Hematopoietic multipotent progenitor cell treated with erythropoietin and hydrocortisone succinate and interleukin-3 and kit ligand, for 8 days (in vitro differentiated cells): ENCODE data around the gene NAV3.
"Not testable (repeated sequence)": the region's sequence is repeated elsewhere in the genome, so short reads cannot be mapped to it uniquely, and the experiment has no call there.

Source experiments
- DNase-seq: peaks from one replicate; pipeline ENCODE4 v3.0.0-alpha.2; 2015

Gene NAV3

DNA sequence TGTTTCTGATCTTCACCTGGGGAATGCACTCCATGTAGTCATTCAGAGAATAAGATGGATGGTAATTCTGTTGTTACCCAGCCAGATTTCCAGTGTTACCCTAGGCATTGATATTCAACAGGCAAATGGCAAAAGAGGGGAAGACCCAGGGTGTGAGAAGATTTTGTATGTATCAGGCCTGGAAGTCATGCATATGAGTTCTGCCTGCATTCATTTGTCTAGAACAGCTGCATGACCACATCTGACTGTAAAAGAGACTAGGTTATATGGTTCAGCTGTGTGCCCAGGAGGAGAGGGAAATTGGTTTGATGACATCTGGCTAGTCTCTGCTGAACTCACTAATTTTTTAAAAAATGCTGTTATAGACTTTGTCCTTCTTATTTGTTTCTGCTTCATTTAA, 224.9 kb downstream of the NAV3 start:
- DNase-seq = no peak

DNA sequence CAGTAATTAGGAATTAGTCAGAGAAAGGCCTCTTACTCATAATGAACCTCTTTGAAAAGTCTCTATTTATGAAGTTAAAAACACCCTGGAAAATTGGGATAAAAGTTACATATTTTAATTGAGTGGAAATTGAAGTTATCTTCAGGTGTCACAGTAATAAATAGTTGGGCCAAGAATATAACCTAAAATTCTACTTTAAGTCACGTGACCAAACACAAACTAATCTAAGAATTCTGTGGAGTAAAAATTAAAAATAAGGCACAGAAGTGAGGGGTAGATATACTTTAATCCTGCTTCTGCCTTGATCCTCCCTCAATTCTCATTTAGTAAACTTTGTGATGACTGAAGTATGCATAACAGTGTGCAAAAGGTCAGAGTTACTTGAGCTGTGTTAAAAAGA, 226.4 kb downstream of the NAV3 start:
- DNase-seq = no peak

- DNase-seq = no peak
These were observed 229.5 kb downstream of the NAV3 start for GRCh38 chr12:78060186-78060585.

DNA sequence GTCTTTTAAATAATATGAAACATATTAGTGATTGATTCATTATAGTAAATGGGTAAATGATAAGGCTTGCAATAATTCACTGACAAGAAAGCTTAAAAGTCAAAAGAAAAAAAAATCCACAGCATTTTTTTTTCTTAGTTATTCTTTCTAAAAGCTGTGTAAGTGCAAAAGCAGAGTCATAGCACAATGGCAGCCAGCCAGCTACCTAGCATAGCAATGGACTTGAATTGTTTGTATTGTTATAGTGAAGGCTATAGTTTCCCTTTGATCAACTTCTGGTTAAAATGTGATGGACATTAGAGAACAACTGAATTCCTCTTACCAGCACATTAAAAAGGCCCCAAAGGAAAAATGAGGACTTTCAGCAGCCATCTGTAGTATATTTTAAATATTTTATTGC, 232.1 kb downstream of the NAV3 start:
- no peak for DNase-seq

- DNase-seq = no peak
These were observed 251.1 kb downstream of the NAV3 start for GRCh38 chr12:78081590-78082314.

DNA sequence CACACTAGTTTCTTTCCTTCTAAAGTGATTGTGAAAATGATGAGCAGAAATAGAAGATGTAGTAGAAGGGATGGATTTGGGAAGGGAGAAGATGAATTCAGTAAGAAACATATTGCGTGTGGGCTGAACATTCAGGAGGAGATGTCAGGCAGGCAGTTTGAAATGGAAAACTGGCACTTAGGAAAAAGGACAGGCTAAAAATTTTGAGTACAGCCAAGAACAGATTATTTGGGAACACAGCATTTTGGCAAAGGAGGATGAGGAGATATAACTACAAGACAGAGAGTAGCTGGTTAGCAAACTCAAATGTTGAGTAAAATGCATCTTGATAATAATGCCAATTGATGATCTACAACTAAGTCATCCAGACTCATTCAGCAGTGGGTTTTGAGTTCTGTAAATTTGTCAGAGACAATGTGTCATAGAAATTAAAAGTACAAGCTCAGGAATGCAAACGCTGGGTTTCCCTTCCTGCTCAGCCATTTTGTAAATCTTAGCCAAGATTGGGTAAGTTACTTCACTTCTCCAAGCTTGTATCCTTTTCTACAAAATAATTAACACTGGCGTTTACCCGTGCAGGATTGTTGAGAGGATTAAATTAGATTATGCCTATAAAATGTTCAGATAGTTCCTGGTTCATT, 255.0 kb downstream of the NAV3 start:
- no peak for DNase-seq

DNA sequence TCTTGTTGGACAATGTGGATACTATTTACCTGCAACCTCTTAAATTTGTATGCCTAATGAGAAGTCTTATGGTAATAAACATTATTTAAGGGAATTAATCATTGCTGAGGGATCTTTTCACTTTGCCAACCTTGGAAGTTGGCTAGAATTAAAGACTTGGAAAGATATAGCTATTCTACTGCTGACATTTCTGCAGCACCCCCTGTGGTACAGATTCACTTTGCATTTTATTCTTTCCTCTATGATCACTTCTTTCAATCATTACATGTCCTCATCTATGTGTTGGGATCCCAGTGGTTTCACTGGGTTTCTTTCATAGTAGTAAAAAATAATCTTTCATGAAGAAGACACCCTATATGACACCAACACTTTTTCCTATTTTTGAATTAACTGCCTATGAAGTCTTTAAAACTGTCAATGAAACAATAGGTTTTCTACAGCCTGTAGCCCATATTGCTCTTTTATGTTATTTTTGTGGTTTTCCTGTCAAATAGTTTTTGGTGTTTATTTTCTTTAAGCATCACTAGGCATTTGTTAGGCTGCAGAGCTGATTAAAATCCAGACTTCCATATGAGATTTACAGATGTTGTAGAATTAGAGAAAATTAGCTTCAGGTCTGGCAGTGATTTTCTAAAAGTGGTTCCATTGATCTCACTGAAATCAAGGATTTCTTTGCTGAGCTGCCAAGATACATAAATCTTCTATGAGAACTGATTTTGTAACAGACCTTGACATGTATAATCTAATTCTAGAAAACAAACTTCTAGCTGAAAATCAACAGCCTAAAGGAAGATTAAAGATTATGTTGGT, 256.1 kb downstream of the NAV3 start:
- DNase-seq = no peak

GRCh38 chr12:78087363-78087675, 256.6 kb downstream of the NAV3 start:
- DNase-seq = no peak

DNA sequence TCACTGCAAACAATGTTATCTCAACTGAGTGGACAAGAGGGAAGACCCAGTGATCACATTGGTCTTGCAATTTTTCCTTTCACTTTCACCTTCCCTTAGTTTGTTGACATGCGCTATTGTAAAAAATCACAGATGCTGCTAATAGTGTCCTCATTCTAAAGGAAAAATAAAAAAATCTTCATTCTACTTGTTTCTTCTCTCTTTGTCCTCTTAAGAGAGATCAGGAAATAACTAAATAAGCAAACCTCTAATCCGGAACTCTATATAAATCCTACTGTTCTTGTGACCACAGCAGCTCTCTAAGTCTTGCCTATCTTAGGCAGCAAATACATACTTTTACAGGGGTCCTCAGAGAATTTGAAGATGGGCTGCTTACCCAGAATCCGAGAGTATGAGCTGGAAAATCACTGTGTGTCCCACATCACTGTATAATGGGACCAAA, 257.7 kb downstream of the NAV3 start:
- no peak for DNase-seq

GRCh38 chr12:78090266-78090665, 259.6 kb downstream of the NAV3 start:
- DNase-seq = no peak

GRCh38 chr12:78095623-78096022, 264.9 kb downstream of the NAV3 start:
- no peak for DNase-seq

- no peak for DNase-seq
These were observed 266.4 kb downstream of the NAV3 start for GRCh38 chr12:78096909-78097597.

- no peak for DNase-seq
These were observed 269.1 kb downstream of the NAV3 start for GRCh38 chr12:78099806-78100205.

- no peak for DNase-seq
These were observed 270.6 kb downstream of the NAV3 start for GRCh38 chr12:78101113-78101876.

DNA sequence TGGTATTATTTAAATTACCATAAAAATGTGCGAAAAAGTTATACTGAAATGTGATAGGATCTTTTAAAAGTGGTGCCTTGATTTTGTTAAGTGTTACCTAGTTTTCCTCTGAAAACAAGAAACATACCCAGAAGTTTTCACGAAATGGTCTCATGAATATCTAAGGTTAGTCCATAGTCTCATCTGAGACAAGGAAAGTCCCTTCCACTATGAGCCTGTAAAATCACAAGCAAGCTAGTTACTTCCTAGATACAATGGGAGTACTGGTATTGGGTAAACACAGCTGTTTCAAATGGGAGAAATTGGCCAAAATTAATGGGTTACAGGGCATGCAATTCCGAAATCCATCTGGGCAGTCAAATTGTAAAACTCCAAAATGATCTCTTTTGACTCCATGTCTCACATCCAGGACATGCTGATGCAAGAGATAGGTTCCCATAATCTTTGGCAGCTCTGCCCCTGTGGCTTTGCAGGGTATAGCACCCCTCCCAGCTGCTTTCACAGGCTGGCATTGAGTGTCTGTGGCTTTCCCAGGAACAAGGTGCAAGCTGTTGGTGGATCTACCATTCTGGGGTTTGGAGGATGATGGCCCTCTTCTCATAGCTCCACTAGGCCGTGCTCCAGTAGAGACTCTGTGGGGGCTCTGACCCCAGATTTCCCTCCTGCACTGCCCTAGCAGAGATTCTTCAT, 271.4 kb downstream of the NAV3 start:
- DNase-seq = no peak

GRCh38 chr12:78102801-78103200, 272.1 kb downstream of the NAV3 start:
- DNase-seq = not testable (repeated sequence)

- DNase-seq = no peak
These were observed 285.2 kb downstream of the NAV3 start for GRCh38 chr12:78115889-78116288.

GRCh38 chr12:78118036-78118435, 287.3 kb downstream of the NAV3 start:
- no peak for DNase-seq

- no peak for DNase-seq
These were observed 287.8 kb downstream of the NAV3 start for GRCh38 chr12:78118486-78118885.

DNA sequence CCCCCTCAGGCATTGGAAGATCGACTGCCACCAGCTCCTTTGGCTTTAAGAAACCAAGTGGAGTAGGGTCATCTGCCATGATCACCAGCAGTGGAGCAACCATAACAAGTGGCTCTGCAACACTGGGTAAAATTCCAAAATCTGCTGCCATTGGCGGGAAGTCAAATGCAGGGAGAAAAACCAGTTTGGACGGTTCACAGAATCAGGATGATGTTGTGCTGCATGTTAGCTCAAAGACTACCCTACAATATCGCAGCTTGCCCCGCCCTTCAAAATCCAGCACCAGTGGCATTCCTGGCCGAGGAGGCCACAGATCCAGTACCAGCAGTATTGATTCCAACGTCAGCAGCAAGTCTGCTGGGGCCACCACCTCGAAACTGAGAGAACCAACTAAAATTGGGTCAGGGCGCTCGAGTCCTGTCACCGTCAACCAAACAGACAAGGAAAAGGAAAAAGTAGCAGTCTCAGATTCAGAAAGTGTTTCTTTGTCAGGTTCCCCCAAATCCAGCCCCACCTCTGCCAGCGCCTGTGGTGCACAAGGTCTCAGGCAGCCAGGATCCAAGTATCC, 288.7 kb downstream of the NAV3 start:
- no peak for DNase-seq

- DNase-seq = no peak
These were observed 289.6 kb downstream of the NAV3 start for GRCh38 chr12:78120306-78120705.
